A549 (cell line): ENCODE results near the gene HSPB1. TPM values are rescaled to one million over a fixed set of nuclear protein-coding genes. Genes with fewer than 3 reads are reported as not detected.
"Not testable (repeated sequence)": the region's sequence is repeated elsewhere in the genome, so short reads cannot be mapped to it uniquely, and the experiment has no call there.

Experiments
- ATAC-seq, 2 experiments: fragments of 200-7000 bp in 1 of 2; fragments of >200 bp in 1 of 2; cut with Nextera tagmentation in 1 of 2; cut with Tn5 transposase in 1 of 2; 3 replicates each; pipeline versions ENCODE4 v1.8.0 to v1.9.1; 2018 to 2020; ENCODE audit warnings: mild to moderate bottlenecking in 1 of 2, moderate library complexity in 1 of 2
- CTCF ChIA-PET: fragments of 300-600 bp; sonication (Branson Sonifier 250); formaldehyde crosslinking; extraction: SDS; loops from one replicate; lab custom pipeline; 2021; ENCODE audit warnings: antibody characterized with exemption, inconsistent platforms; lab: Yijun Ruan, JAX
- POLR2A ChIA-PET: fragments of 350-600 bp; formaldehyde crosslinking; extraction: SDS; loops from one replicate; lab custom pipeline; 2021; ENCODE audit warnings: antibody characterized with exemption, inconsistent platforms; lab: Yijun Ruan, JAX
- DNase-seq, 2 experiments: peaks; one replicate each; pipeline versions ENCODE4 v3.0.0 to v3.0.0-alpha.2; 2011 to 2016; ENCODE audit warnings: low read depth in 1 of 2, low spot score in 1 of 2
- FAIRE-seq: peaks from 2 replicates; lab custom pipeline; 2011; peaks lifted over from hg19 to GRCh38; lab: Jason Lieb, UNC
- H3K27ac ChIP-seq, 2 experiments: fragments of >200 bp; sonication (Bioruptor Twin); formaldehyde crosslinking; 3 replicates each; pipeline ENCODE4 v1.5.1; 2016 to 2017
- H3K4me1 ChIP-seq: fragments of >200 bp; sonication (Bioruptor Twin); formaldehyde crosslinking; 3 replicates; pipeline ENCODE4 v1.6.1; 2016
- H3K4me2 ChIP-seq: fragments of >200 bp; sonication (Bioruptor Twin); formaldehyde crosslinking; 3 replicates; pipeline ENCODE4 v1.6.1; 2016
- H3K4me3 ChIP-seq: fragments of >200 bp; sonication (Bioruptor Twin); formaldehyde crosslinking; 3 replicates; pipeline ENCODE4 v1.5.1; 2016
- H3K9me3 ChIP-seq: fragments of >200 bp; sonication (Bioruptor Twin); formaldehyde crosslinking; 3 replicates; pipeline ENCODE4 v1.6.1; 2016
- CEBPB ChIP-seq, 2 experiments: fragments of >200 bp in 1 of 2; sonication (Bioruptor Twin) in 1 of 2; formaldehyde crosslinking in 1 of 2; IDR thresholded peaks; 2 replicates each; pipeline ENCODE4 v1.6.1; 2012 to 2016
- CTCF ChIP-seq: fragments of >200 bp; sonication (Bioruptor Twin); formaldehyde crosslinking; IDR thresholded peaks from 3 replicates; pipeline ENCODE4 v1.5.1; 2016
- ELK1 ChIP-seq: fragments of 150-350 bp; IDR thresholded peaks from 2 replicates; pipeline ENCODE4 v1.6.1; 2014; ENCODE audit warnings: low read depth, mild to moderate bottlenecking, low read length
- FOSB ChIP-seq: fragments of 250-450 bp; sonication (Bioruptor Pico); IDR thresholded peaks from 2 replicates; pipeline ENCODE4 v1.5.0; 2020; ENCODE audit warnings: mild to moderate bottlenecking, moderate library complexity
- FOSL2 ChIP-seq, 2 experiments: fragments of 450-650 bp in 1 of 2; fragments of >200 bp in 1 of 2; sonication (Bioruptor Twin) in 1 of 2; formaldehyde crosslinking; IDR thresholded peaks; 2 replicates each; pipeline versions ENCODE4 v1.5.0 to v1.6.1; 2016 to 2020; ENCODE audit warnings: mild to moderate bottlenecking in 1 of 2, moderate library complexity in 1 of 2
- HMGXB4 ChIP-seq: fragments of 250-450 bp; sonication (Bioruptor Pico); IDR thresholded peaks from 2 replicates; pipeline ENCODE4 v1.5.0; 2021; ENCODE audit warnings: mild to moderate bottlenecking, moderate library complexity, borderline replicate concordance
- HOXB5 ChIP-seq: fragments of 250-450 bp; sonication (Bioruptor Pico); IDR thresholded peaks from 2 replicates; pipeline ENCODE4 v1.5.0; 2020; ENCODE audit warnings: mild to moderate bottlenecking, moderate library complexity
- JUN ChIP-seq, 2 experiments: fragments of >200 bp; sonication (Bioruptor Twin); formaldehyde crosslinking; IDR thresholded peaks; 2 replicates in 1 of 2; 3 replicates in 1 of 2; pipeline ENCODE4 v1.6.1; 2016 to 2017
- MAX ChIP-seq: IDR thresholded peaks from 2 replicates; pipeline ENCODE4 v1.6.1; 2012
- MAZ ChIP-seq: fragments of 150-350 bp; IDR thresholded peaks from 2 replicates; pipeline ENCODE4 v1.6.1; 2014; ENCODE audit warnings: antibody characterized with exemption, low read depth, low read length, borderline replicate concordance
- NR3C1 ChIP-seq: fragments of >200 bp; sonication (Bioruptor Twin); formaldehyde crosslinking; IDR thresholded peaks from 3 replicates; pipeline ENCODE4 v1.6.1; 2017
- PBX3 ChIP-seq: IDR thresholded peaks from 2 replicates; pipeline ENCODE4 v1.6.1; 2012
- PHF8 ChIP-seq: fragments of 200-600 bp; sonication (generic); IDR thresholded peaks from 2 replicates; pipeline ENCODE4 v1.6.1; 2016; ENCODE audit warnings: low read depth, mild to moderate bottlenecking, antibody characterized with exemption, moderate library complexity, borderline replicate concordance
- RAD21 ChIP-seq, 2 experiments: fragments of >200 bp in 1 of 2; sonication (Bioruptor Twin) in 1 of 2; formaldehyde crosslinking in 1 of 2; IDR thresholded peaks in 1 of 2; conservative IDR thresholded peaks in 1 of 2; 2 replicates in 1 of 2; 3 replicates in 1 of 2; pipeline ENCODE4 v1.6.1; 2012 to 2018; ENCODE audit warnings: inconsistent platforms in 1 of 2
- SMC3 ChIP-seq: fragments of >200 bp; sonication (Bioruptor Twin); formaldehyde crosslinking; IDR thresholded peaks from 3 replicates; pipeline ENCODE4 v1.6.1; 2018; ENCODE audit warnings: inconsistent platforms
- TP53 ChIP-seq: fragments of 250-450 bp; sonication (Bioruptor Pico); IDR thresholded peaks from 2 replicates; pipeline ENCODE4 v1.5.0; 2021; ENCODE audit warnings: mild to moderate bottlenecking, moderate library complexity
- ZSCAN20 ChIP-seq: fragments of 250-450 bp; sonication (Bioruptor Pico); IDR thresholded peaks from 2 replicates; pipeline ENCODE4 v1.8.0; 2022; ENCODE audit warnings: mild to moderate bottlenecking, moderate library complexity
- whole genome bisulfite sequencing: methylation state at CpG from one replicate; pipeline ENCODE4 v1.1.6; 2017; ENCODE audit errors: missing lambda C conversion rate; 5-methylcytosine and 5-hydroxymethylcytosine counted together
- polyA plus RNA-seq, 4 experiments: library from polyadenylated mRNA; depleted of rRNA in 3 of 4; stranded (reverse); fragments of >200 nt; fragmentation: RNase III in 1 of 4; extraction: RNeasy Plus Mini Kit Qiagen cat#74134 plus additional on column Dnase treatment in 1 of 4; gene quantifications; 2 replicates in 3 of 4; 3 replicates in 1 of 4; pipeline ENCODE4 v1.2.3, GENCODE V29; 2011 to 2017

The HSPB1 gene
- polyA plus RNA-seq, 2 of the 4 experiments (the other 2 are of a cell fraction): 209 to 620 TPM

- DNase-seq (no peak), FAIRE-seq (no peak), ATAC-seq (no peak)
- ChIA-PET POLR2A (no interaction called here), CTCF (interaction anchor here (7.7 to 27.1 kb wide), 4 partner anchors 17 to 132 kb away, joined by 59 to 764 read pairs (median 144); partner anchors contain the start of gene HSPB1)
- 59% methylated on average over 21 of the region's 21 CpGs for WGBS
- no peak for TF ChIP-seq FOSB (CRISPR knock-in tag)
- no peak for TF ChIP-seq CEBPB (IDR thresholded peaks at IDR 0.05)
- TF ChIP-seq NR3C1: no peak
- no peak for TF ChIP-seq HMGXB4 (CRISPR knock-in tag)
- Histone ChIP-seq H3K9me3 (no peaks in the 10 kb centered on the region), H3K4me3 (no peak overlapping the region), H3K27ac (peak overlapping the region; percentile 59 to 79; a peak in 5 of 6 replicates), H3K4me1 (peaks cover 40% of the 10 kb centered on the region), H3K4me2 (peak overlapping the region; percentile 46)
These were observed 7.9 kb downstream of the HSPB1 start for GRCh38 chr7:76310102-76310957.

GRCh38 chr7:76311838-76312237 lies 9.4 kb downstream of the HSPB1 start:
- FAIRE-seq, DNase-seq, ATAC-seq, H3K4me2 ChIP-seq, H3K4me3 ChIP-seq, H3K9me3 ChIP-seq, POLR2A ChIA-PET: not testable (repeated sequence)
- peak overlapping the region in 1 of 2 experiments; percentile 4; a peak in 1 of 6 replicates for H3K27ac ChIP-seq
- CTCF ChIA-PET: interaction anchor here (0.6 to 27.1 kb wide), 10 partner anchors 19 to 445 kb away, joined by 3 to 764 read pairs (median 3); partner anchors contain the start of genes HSPB1 and YWHAG
- peaks cover 30% of the 10 kb centered on the region for H3K4me1 ChIP-seq
- 94% methylated on average over 6 of the region's 6 CpGs for WGBS

GRCh38 chr7:76314042-76314721 lies 11.7 kb downstream of the HSPB1 start:
- CTCF ChIA-PET: interaction anchor here (0.6 to 27.1 kb wide), 54 partner anchors 10 to 1260 kb away, joined by 3 to 764 read pairs (median 4); partner anchors contain the start of genes HSPB1 and SRRM3
- ATAC-seq: peak; percentile 40 to 67
- Histone ChIP-seq H3K4me1 (peaks cover 27% of the 10 kb centered on the region), H3K9me3 (no peaks in the 10 kb centered on the region), H3K4me3 (no peak overlapping the region), H3K27ac (peak overlapping the region; percentile 76 to 83), H3K4me2 (peak overlapping the region; percentile 63)
- WGBS: 12% methylated on average over 8 of the region's 15 CpGs
- peak; percentile 92 to 95 for DNase-seq
- FAIRE-seq: no peak
- POLR2A ChIA-PET: interaction anchor here (1.0 to 1.8 kb wide), 2 partner anchors 19 to 22 kb away, joined by 3 to 12 read pairs; no protein-coding TSS in a partner anchor
- TF ChIP-seq ZSCAN20 (no peak), PBX3 (no peak), FOSL2 (IDR thresholded peaks at IDR 0.05) (no peak), FOSL2 (CRISPR knock-in tag; IDR thresholded peaks at IDR 0.05) (peak; percentile 14; the same call in 1 of the 2 replicates), MAX (peak; percentile 60; the same call in 1 of the 2 replicates), SMC3 (peak; percentile 100), ELK1 (no peak), RAD21 (conservative IDR thresholded peaks at IDR 0.05 in 1 of 2, IDR thresholded peaks at IDR 0.05 in 1 of 2) (peak; percentile 100), CTCF (peak; percentile 100), JUN (IDR thresholded peaks at IDR 0.05) (peak in 1 of 2 experiments; percentile 53; a peak in 1 of 5 replicates), PHF8 (no peak), TP53 (peak; percentile 57; the same call in 1 of the 2 replicates), HOXB5 (CRISPR knock-in tag) (no peak), MAZ (peak; percentile 93; the same call in 1 of the 2 replicates)
